ENCODE results near the gene RYK.

The RYK gene

GRCh38 chr3:134146666-134147065 lies 104.0 kb downstream of the RYK start:
- DNase-seq, result no peak

GRCh38 chr3:134145183-134145582 lies 105.5 kb downstream of the RYK start:
- no peak for DNase-seq

GRCh38 chr3:134144694-134145093 lies 106.0 kb downstream of the RYK start:
- no peak for DNase-seq

GRCh38 chr3:134143828-134144401 lies 106.7 kb downstream of the RYK start:
- DNase-seq, result no peak

GRCh38 chr3:134136604-134137003 lies 114.1 kb downstream of the RYK start:
- DNase-seq, result no peak

- no peak for DNase-seq
These were observed 115.8 kb downstream of the RYK start for GRCh38 chr3:134134698-134135415.

GRCh38 chr3:134134240-134134639 lies 116.4 kb downstream of the RYK start:
- DNase-seq, result no peak

- no peak for DNase-seq
These were observed 117.7 kb downstream of the RYK start for GRCh38 chr3:134132961-134133360.

- no peak for DNase-seq
These were observed 124.5 kb downstream of the RYK start for GRCh38 chr3:134126153-134126552.

GRCh38 chr3:134114726-134115125 lies 135.9 kb downstream of the RYK start:
- no peak for DNase-seq

GRCh38 chr3:134111616-134112015 lies 139.0 kb downstream of the RYK start:
- DNase-seq, result no peak

GRCh38 chr3:134110963-134111362 lies 139.7 kb downstream of the RYK start:
- DNase-seq, result no peak

Data from T-helper 9 cell (primary cell).